ENCODE measurements around the gene PTPRQ. TPM values are rescaled to one million over a fixed set of nuclear protein-coding genes. Genes with fewer than 3 reads are reported as not detected.

The PTPRQ gene
- total RNA-seq, result not detected in 2 replicates

- H3K4me3 ChIP-seq (ENCODE audit: low read depth, low read length), result no peak within 1 kb of the TSS
- TF ChIP-seq CTCF (conservative IDR thresholded peaks at IDR 0.05; ENCODE audit: low read depth, low read length), result no peak
- peak; percentile 33 for DNase-seq (ENCODE audit: low read depth)
Measured at GRCh38 chr12:80443974-80444666, at the start of gene PTPRQ. Gene PTPRQ, plus strand, starts transcription at chr12:80444235. Its CDS starts 111 bp downstream, at chr12:80444346.

- H3K4me3 ChIP-seq (ENCODE audit: low read depth, low read length), result peak overlapping the region; percentile 35
- no peak for TF ChIP-seq CTCF (conservative IDR thresholded peaks at IDR 0.05; ENCODE audit: low read depth, low read length)
- DNase-seq (ENCODE audit: low read depth), result no peak
Measured at GRCh38 chr12:80400571-80400991, 43.5 kb upstream of the PTPRQ start.

- TF ChIP-seq CTCF (conservative IDR thresholded peaks at IDR 0.05; ENCODE audit: low read depth, low read length), result no peak
- DNase-seq (ENCODE audit: low read depth), result no peak
- no peak overlapping the region for H3K4me3 ChIP-seq (ENCODE audit: low read depth, low read length)
Measured at GRCh38 chr12:80401191-80401590, 42.8 kb upstream of the PTPRQ start.

GRCh38 chr12:80404629-80405028 is 39.4 kb upstream of the PTPRQ start:
- no peak for DNase-seq (ENCODE audit: low read depth)
- no peak overlapping the region for H3K4me3 ChIP-seq (ENCODE audit: low read depth, low read length)
- TF ChIP-seq CTCF (conservative IDR thresholded peaks at IDR 0.05; ENCODE audit: low read depth, low read length), result no peak

GRCh38 chr12:80406253-80406652 is 37.8 kb upstream of the PTPRQ start:
- no peak for DNase-seq (ENCODE audit: low read depth)
- H3K4me3 ChIP-seq (ENCODE audit: low read depth, low read length), result no peak overlapping the region
- TF ChIP-seq CTCF (conservative IDR thresholded peaks at IDR 0.05; ENCODE audit: low read depth, low read length), result no peak

- TF ChIP-seq CTCF (conservative IDR thresholded peaks at IDR 0.05; ENCODE audit: low read depth, low read length), result no peak
- H3K4me3 ChIP-seq (ENCODE audit: low read depth, low read length), result no peak overlapping the region
- no peak for DNase-seq (ENCODE audit: low read depth)
Measured at GRCh38 chr12:80411787-80412186, 32.2 kb upstream of the PTPRQ start.

GRCh38 chr12:80412343-80412953 is 31.6 kb upstream of the PTPRQ start:
- peak; percentile 85 for TF ChIP-seq CTCF (conservative IDR thresholded peaks at IDR 0.05; ENCODE audit: low read depth, low read length)
- no peak overlapping the region for H3K4me3 ChIP-seq (ENCODE audit: low read depth, low read length)
- peak; percentile 9 for DNase-seq (ENCODE audit: low read depth)
